SU-DHL-6 (cell line): ENCODE results near the gene CARD14.

Source experiments
- H2AFZ ChIP-seq: fragments of 200-600 bp; sonication (generic); 2 replicates; pipeline ENCODE4 v1.6.1; 2014; ENCODE audit warnings: low read depth, mild to moderate bottlenecking, moderate library complexity, mixed read lengths, antibody characterized with exemption, low read length; ENCODE audit not compliant: severe bottlenecking
- H3F3A ChIP-seq: fragments of 200-600 bp; shearing (Covaris generic); 2 replicates; pipeline ENCODE4 v1.6.0; 2016; ENCODE audit warnings: antibody characterized with exemption, mild to moderate bottlenecking; ENCODE audit not compliant: insufficient read depth
- H3K27ac ChIP-seq: fragments of 200-600 bp; sonication (generic); 2 replicates; pipeline ENCODE4 v1.5.1; 2016; ENCODE audit warnings: low read depth, mild to moderate bottlenecking, low read length, moderate library complexity, mixed read lengths
- H3K27me3 ChIP-seq: fragments of 200-600 bp; sonication (generic), shearing (Covaris generic); 2 replicates; pipeline ENCODE4 v1.6.0; 2014; ENCODE audit warnings: mild to moderate bottlenecking, low read length
- H3K36me3 ChIP-seq: fragments of 200-600 bp; sonication (generic); 2 replicates; pipeline ENCODE4 v1.6.1; 2014; ENCODE audit warnings: mild to moderate bottlenecking, low read length, mixed read lengths
- H3K4me2 ChIP-seq: fragments of 300-600, 200-600 bp; shearing (Covaris generic), sonication (generic); 2 replicates; pipeline ENCODE4 v1.6.0; 2014; ENCODE audit warnings: low read length, low read depth, mild to moderate bottlenecking; ENCODE audit not compliant: poor library complexity, severe bottlenecking
- H3K4me3 ChIP-seq: fragments of 200-600 bp; sonication (generic); 2 replicates; pipeline ENCODE4 v1.5.1; 2014; ENCODE audit warnings: antibody characterized with exemption, low read length, mild to moderate bottlenecking, mixed read lengths; ENCODE audit not compliant: insufficient read depth, poor library complexity, severe bottlenecking
- H3K79me2 ChIP-seq: fragments of 200-600 bp; sonication (generic); 2 replicates; pipeline ENCODE4 v1.6.1; 2014; ENCODE audit warnings: mild to moderate bottlenecking, low read length, moderate library complexity; ENCODE audit not compliant: insufficient read depth
- H3K9ac ChIP-seq: fragments of 200-600 bp; sonication (generic); 2 replicates; pipeline ENCODE4 v1.7.0; 2014; ENCODE audit warnings: mild to moderate bottlenecking, low read length
- H3K9me2 ChIP-seq: fragments of 200-600 bp; sonication (generic); replicated peaks from 2 replicates; pipeline ENCODE4 v1.6.1; 2014; ENCODE audit warnings: low read length; ENCODE audit not compliant: insufficient read depth
- H3K9me3 ChIP-seq: fragments of 200-600 bp; sonication (generic); 2 replicates; pipeline ENCODE4 v1.6.1; 2014; ENCODE audit warnings: low read length, mixed read lengths; ENCODE audit not compliant: insufficient read depth
- H4K20me1 ChIP-seq: fragments of 200-600 bp; sonication (generic); 2 replicates; pipeline ENCODE4 v1.6.1; 2014; ENCODE audit warnings: low read depth, mild to moderate bottlenecking, antibody characterized with exemption, low read length, moderate library complexity, mixed read lengths
- EZH2phosphoT487 ChIP-seq: fragments of 200-600 bp; sonication (generic), shearing (Covaris generic); conservative IDR thresholded peaks from 2 replicates; pipeline ENCODE4 v1.6.1; 2018; ENCODE audit warnings: mild to moderate bottlenecking, antibody characterized with exemption, low read length, moderate library complexity, mixed read lengths
- TF ChIP-seq, protein P1 (sequence below): fragments of 200-600 bp; sonication (generic); IDR thresholded peaks from one replicate; pipeline ENCODE4 v1.5.1; 2017; ENCODE audit warnings: antibody characterized with exemption, mild to moderate bottlenecking, low read length, moderate library complexity; ENCODE audit not compliant: insufficient read depth, poor library complexity, severe bottlenecking

The CARD14 gene

DNA sequence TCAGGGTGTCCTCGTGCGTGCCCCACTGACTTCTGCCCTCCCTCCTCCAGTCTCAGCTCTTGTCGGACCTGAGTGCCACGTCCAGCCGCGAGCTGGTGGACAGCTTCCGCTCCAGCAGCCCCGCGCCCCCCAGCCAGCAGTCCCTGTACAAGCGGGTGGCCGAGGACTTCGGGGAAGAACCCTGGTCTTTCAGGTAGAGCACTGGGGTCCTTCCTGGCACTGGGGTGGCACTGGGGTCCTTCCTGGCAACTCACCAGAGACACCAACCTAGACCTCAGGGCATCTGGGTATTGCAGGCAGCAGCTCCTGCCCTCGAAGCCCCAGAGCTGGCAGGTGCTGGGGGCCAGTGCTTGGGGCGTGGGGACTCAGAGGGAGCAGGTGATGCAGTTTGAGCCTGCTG is 25.3 kb downstream of the CARD14 start:
- TF ChIP-seq, protein P1, sequence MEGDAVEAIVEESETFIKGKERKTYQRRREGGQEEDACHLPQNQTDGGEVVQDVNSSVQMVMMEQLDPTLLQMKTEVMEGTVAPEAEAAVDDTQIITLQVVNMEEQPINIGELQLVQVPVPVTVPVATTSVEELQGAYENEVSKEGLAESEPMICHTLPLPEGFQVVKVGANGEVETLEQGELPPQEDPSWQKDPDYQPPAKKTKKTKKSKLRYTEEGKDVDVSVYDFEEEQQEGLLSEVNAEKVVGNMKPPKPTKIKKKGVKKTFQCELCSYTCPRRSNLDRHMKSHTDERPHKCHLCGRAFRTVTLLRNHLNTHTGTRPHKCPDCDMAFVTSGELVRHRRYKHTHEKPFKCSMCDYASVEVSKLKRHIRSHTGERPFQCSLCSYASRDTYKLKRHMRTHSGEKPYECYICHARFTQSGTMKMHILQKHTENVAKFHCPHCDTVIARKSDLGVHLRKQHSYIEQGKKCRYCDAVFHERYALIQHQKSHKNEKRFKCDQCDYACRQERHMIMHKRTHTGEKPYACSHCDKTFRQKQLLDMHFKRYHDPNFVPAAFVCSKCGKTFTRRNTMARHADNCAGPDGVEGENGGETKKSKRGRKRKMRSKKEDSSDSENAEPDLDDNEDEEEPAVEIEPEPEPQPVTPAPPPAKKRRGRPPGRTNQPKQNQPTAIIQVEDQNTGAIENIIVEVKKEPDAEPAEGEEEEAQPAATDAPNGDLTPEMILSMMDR, result no peak
- TF ChIP-seq EZH2phosphoT487, result no peak
- Histone ChIP-seq H2AFZ (no peak overlapping the region), H3K36me3 (no peaks in the 10 kb centered on the region), H3K9me2 (no peaks in the 10 kb centered on the region), H3K9me3 (no peaks in the 10 kb centered on the region), H3K27me3 (no peaks in the 10 kb centered on the region), H3K4me2 (no peak overlapping the region), H3K79me2 (no peaks in the 10 kb centered on the region), H3F3A (no peaks in the 10 kb centered on the region), H4K20me1 (no peaks in the 10 kb centered on the region), H3K9ac (no peak overlapping the region), H3K27ac (no peak overlapping the region), H3K4me3 (no peak overlapping the region)

DNA sequence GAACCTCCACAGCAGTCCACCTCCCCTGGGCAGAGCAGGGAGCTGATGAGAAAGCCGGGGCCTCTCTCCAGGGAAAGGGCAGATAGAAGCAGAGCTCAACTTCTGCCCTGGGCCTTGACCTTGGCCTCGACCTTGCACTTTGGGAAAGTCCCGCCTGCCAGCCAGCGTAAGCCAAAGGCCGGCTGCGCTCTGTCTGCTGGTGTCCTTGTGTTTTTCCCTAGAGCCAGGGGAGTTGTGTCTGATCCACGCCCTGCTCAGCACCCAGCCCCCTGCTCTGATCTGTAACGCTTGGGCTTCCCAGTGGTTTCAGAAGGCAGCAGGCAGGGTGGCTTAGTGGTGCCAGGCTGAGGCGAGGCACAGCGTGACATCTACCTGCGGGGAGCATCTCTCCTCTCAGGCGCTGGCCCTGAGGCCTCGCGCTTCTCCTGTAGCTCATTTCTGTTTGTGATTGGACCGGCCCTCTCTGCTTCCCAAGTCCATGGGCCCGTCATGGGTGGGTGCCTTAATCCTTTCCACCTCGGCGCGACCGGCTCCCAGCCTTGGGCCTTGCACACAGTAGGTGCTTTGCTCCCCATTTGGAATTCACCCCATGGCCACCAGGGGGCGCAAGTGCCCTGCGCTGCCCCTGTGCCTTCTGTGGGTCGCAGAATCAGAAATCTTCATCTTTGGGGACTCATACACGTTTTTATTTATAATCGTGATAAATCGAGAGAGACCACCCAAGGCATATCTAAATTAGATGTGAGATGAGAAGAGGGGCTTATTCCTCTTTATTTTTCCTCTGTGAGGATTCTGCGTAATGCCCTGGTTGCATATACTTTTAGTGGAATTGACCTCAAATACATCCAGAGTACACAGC is 26.1 kb downstream of the CARD14 start:
- no peaks in the 10 kb centered on the region for H3K36me3 ChIP-seq
- no peaks in the 10 kb centered on the region for H4K20me1 ChIP-seq
- H3K9ac ChIP-seq, result no peak overlapping the region
- no peaks in the 10 kb centered on the region for H3F3A ChIP-seq
- H3K9me3 ChIP-seq, result no peaks in the 10 kb centered on the region
- no peaks in the 10 kb centered on the region for H3K27me3 ChIP-seq
- H3K27ac ChIP-seq, result no peak overlapping the region
- no peak overlapping the region for H3K4me2 ChIP-seq
- no peaks in the 10 kb centered on the region for H3K9me2 ChIP-seq
- no peak overlapping the region for H2AFZ ChIP-seq
- TF ChIP-seq, protein P1, result peak; percentile 84
- TF ChIP-seq EZH2phosphoT487, result no peak
- no peaks in the 10 kb centered on the region for H3K79me2 ChIP-seq
- H3K4me3 ChIP-seq, result no peak overlapping the region

DNA sequence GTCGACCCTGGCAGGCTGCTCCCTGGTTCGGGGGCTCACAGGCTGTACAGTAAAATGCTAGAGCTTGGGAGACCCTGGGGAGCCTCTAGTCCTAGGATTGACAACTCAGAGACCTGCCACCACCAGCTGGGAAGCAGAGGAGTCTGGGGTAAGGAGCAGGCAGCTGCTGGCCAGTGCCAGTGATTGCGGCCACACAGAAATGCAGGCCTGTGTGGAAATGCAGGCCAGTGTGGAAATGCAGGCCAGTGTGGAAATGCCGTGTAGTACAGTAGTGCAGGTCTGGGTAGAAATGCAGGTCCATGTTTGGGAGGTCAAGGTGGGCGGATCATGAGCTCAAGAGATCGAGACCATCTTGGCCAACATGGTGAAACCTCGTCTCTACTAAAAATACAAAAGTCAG is 26.8 kb downstream of the CARD14 start:
- no peaks in the 10 kb centered on the region for H3F3A ChIP-seq
- H4K20me1 ChIP-seq, result no peaks in the 10 kb centered on the region
- no peak overlapping the region for H3K4me3 ChIP-seq
- no peaks in the 10 kb centered on the region for H3K36me3 ChIP-seq
- H3K9me2 ChIP-seq, result no peaks in the 10 kb centered on the region
- TF ChIP-seq, protein P1, result no peak
- TF ChIP-seq EZH2phosphoT487, result no peak
- no peak overlapping the region for H3K9ac ChIP-seq
- no peak overlapping the region for H3K4me2 ChIP-seq
- H3K27ac ChIP-seq, result no peak overlapping the region
- H3K79me2 ChIP-seq, result no peaks in the 10 kb centered on the region
- H3K9me3 ChIP-seq, result no peaks in the 10 kb centered on the region
- H3K27me3 ChIP-seq, result no peaks in the 10 kb centered on the region
- no peak overlapping the region for H2AFZ ChIP-seq
